SK-N-SH (cell line): Measurements from ENCODE around the gene NFKBIE. TPM values are rescaled to one million over a fixed set of nuclear protein-coding genes. Genes with fewer than 3 reads are reported as not detected.
A peak's percentile ranks its signal among the peaks of the same experiment; 100 is the strongest.

ENCODE experiments used
- CTCF ChIA-PET: fragments of 300-600, 350-600 bp; formaldehyde crosslinking; extraction: SDS; loops from one replicate; lab custom pipeline; 2021; lab: Yijun Ruan, JAX
- POLR2A ChIA-PET: fragments of 350-600 bp; sonication (Branson Sonifier 250); formaldehyde crosslinking; extraction: SDS; loops from one replicate; lab custom pipeline; 2020; ENCODE audit warnings: antibody characterized with exemption, inconsistent platforms; lab: Yijun Ruan, JAX
- DNase-seq: peaks from one replicate; pipeline ENCODE4 v3.0.0; 2012
- H2AFZ ChIP-seq: fragments of 200-600 bp; sonication (generic); 2 replicates; pipeline ENCODE4 v1.8.1; 2016; ENCODE audit warnings: antibody characterized with exemption, mild to moderate bottlenecking, low read depth
- H3F3A ChIP-seq: fragments of 200-600 bp; sonication (generic); replicated peaks from 2 replicates; pipeline ENCODE3; 2016; ENCODE audit warnings: antibody characterized with exemption, mild to moderate bottlenecking; ENCODE audit not compliant: insufficient read depth
- H3K27ac ChIP-seq, 2 experiments: fragments of 200-500 bp in 1 of 2; fragments of 200-600 bp in 1 of 2; sonication (Bioruptor generic) in 1 of 2; sonication (generic), shearing (Covaris generic) in 1 of 2; 2 replicates each; pipeline versions ENCODE4 v1.5.1 to v1.6.1; 2014 to 2016; ENCODE audit warnings: low read depth in 2 of 2, inconsistent platforms in 1 of 2, low read length in 1 of 2, mild to moderate bottlenecking in 1 of 2, mixed read lengths in 1 of 2
- H3K27me3 ChIP-seq: fragments of 200-600 bp; sonication (generic), shearing (Covaris generic); 2 replicates; pipeline ENCODE4 v1.6.1; 2016; ENCODE audit warnings: mixed run types; ENCODE audit not compliant: insufficient read depth
- H3K36me3 ChIP-seq, 2 experiments: fragments of 200-500 bp in 1 of 2; fragments of 200-600 bp in 1 of 2; sonication (Bioruptor generic) in 1 of 2; sonication (generic) in 1 of 2; replicated peaks in 1 of 2; 2 replicates each; pipeline versions ENCODE3 to v1.5.1; 2014 to 2016; ENCODE audit warnings: low read length in 1 of 2, mild to moderate bottlenecking in 1 of 2; ENCODE audit not compliant: insufficient read depth in 2 of 2, control insufficient read depth in 1 of 2
- H3K4me1 ChIP-seq, 2 experiments: fragments of 200-500 bp in 1 of 2; fragments of 200-600 bp in 1 of 2; sonication (Bioruptor generic) in 1 of 2; sonication (generic), shearing (Covaris generic) in 1 of 2; 2 replicates each; pipeline versions ENCODE4 v1.5.1 to v1.6.1; 2014 to 2016; ENCODE audit warnings: low read depth in 1 of 2, low read length in 1 of 2, mixed run types in 1 of 2; ENCODE audit not compliant: insufficient read depth in 2 of 2, control insufficient read depth in 1 of 2
- H3K4me2 ChIP-seq: fragments of 200-600 bp; sonication (generic), shearing (Covaris generic); 2 replicates; pipeline ENCODE4 v1.6.1; 2017; ENCODE audit warnings: mixed run types
- H3K4me3 ChIP-seq, 2 experiments: fragments of 200-500 bp in 1 of 2; fragments of 200-600 bp in 1 of 2; sonication (Bioruptor generic) in 1 of 2; sonication (generic), shearing (Covaris generic) in 1 of 2; 2 replicates each; pipeline versions ENCODE4 v1.5.1 to v1.8.1; 2014 to 2016; ENCODE audit warnings: low read depth in 2 of 2, inconsistent platforms in 1 of 2, low read length in 1 of 2, mild to moderate bottlenecking in 1 of 2, mixed read lengths in 1 of 2, moderate library complexity in 1 of 2
- H3K79me2 ChIP-seq: fragments of 200-600 bp; sonication (generic); 2 replicates; pipeline ENCODE4 v1.8.1; 2017; ENCODE audit warnings: mild to moderate bottlenecking; ENCODE audit not compliant: insufficient read depth
- H3K9ac ChIP-seq: fragments of 200-600 bp; sonication (generic); 2 replicates; pipeline ENCODE4 v1.6.1; 2017; ENCODE audit warnings: mixed run types
- H3K9me2 ChIP-seq: fragments of 200-600 bp; sonication (generic); 2 replicates; pipeline ENCODE4 v1.6.1; 2017; ENCODE audit warnings: mixed run types
- H3K9me3 ChIP-seq: fragments of 200-600 bp; sonication (generic); 2 replicates; pipeline ENCODE4 v1.6.1; 2017; ENCODE audit warnings: mixed run types, mild to moderate bottlenecking, moderate library complexity
- H4K20me1 ChIP-seq: fragments of 200-600 bp; sonication (generic); 2 replicates; pipeline ENCODE4 v1.6.1; 2017; ENCODE audit warnings: mild to moderate bottlenecking, mixed run types; ENCODE audit not compliant: insufficient read depth
- CHD2 ChIP-seq: fragments of 150-350 bp; IDR thresholded peaks from 2 replicates; pipeline ENCODE4 v1.6.1; 2018; ENCODE audit warnings: low read length; ENCODE audit not compliant: partially characterized antibody
- CTCF ChIP-seq: fragments of 200-600 bp; sonication (generic); IDR thresholded peaks from 2 replicates; pipeline ENCODE4 v1.6.1; 2017; ENCODE audit warnings: antibody characterized with exemption, mild to moderate bottlenecking, moderate library complexity
- ELF1 ChIP-seq: IDR thresholded peaks from 2 replicates; pipeline ENCODE4 v1.4.0; 2012
- EP300 ChIP-seq, 2 experiments: IDR thresholded peaks; 2 replicates each; pipeline versions ENCODE4 v1.4.0 to v1.6.1; 2012; ENCODE audit warnings: borderline replicate concordance in 1 of 2, low read depth in 1 of 2, low read length in 1 of 2
- FOXM1 ChIP-seq: IDR thresholded peaks from 2 replicates; pipeline ENCODE4 v1.4.0; 2012; ENCODE audit warnings: low read depth, mild to moderate bottlenecking
- MAX ChIP-seq: IDR thresholded peaks from 2 replicates; pipeline ENCODE4 v1.4.0; 2012; ENCODE audit warnings: low read depth
- MEF2A ChIP-seq: IDR thresholded peaks from 2 replicates; pipeline ENCODE4 v1.4.0; 2012; ENCODE audit warnings: low read depth, borderline replicate concordance
- NFIC ChIP-seq: IDR thresholded peaks from 2 replicates; pipeline ENCODE4 v1.4.0; 2012; ENCODE audit warnings: borderline replicate concordance
- PBX3 ChIP-seq: IDR thresholded peaks from 2 replicates; pipeline ENCODE4; 2012
- POLR2AphosphoS5 ChIP-seq: IDR thresholded peaks from 2 replicates; pipeline ENCODE4 v1.6.1; 2012; ENCODE audit warnings: low read depth, low read length
- RAD21 ChIP-seq: IDR thresholded peaks from 2 replicates; pipeline ENCODE4 v1.6.1; 2012; ENCODE audit warnings: mild to moderate bottlenecking, low read length
- RXRA ChIP-seq: IDR thresholded peaks from 2 replicates; pipeline ENCODE4 v1.4.0; 2012; ENCODE audit warnings: low read depth, mild to moderate bottlenecking, borderline replicate concordance
- SMC3 ChIP-seq: IDR thresholded peaks from 2 replicates; pipeline ENCODE4 v1.6.1; 2012; ENCODE audit warnings: low read depth, low read length, improper control_type of control experiment
- TAF1 ChIP-seq: IDR thresholded peaks from 2 replicates; pipeline ENCODE4 v1.6.1; 2012; ENCODE audit warnings: low read depth, mild to moderate bottlenecking, low read length, moderate library complexity, borderline replicate concordance
- USF1 ChIP-seq: IDR thresholded peaks from 2 replicates; pipeline ENCODE4 v1.4.0; 2012; ENCODE audit warnings: low read depth, borderline replicate concordance
- USF2 ChIP-seq: fragments of 150-350 bp; IDR thresholded peaks from 2 replicates; pipeline ENCODE4 v1.6.1; 2017; ENCODE audit warnings: antibody characterized with exemption, low read length, low read depth, borderline replicate concordance
- ZBTB33 ChIP-seq: IDR thresholded peaks from 2 replicates; pipeline ENCODE4 v1.4.0; 2012; ENCODE audit warnings: low read depth, borderline replicate concordance
- WGBS: methylation state at CpG from one replicate; pipeline ENCODE4 v1.1.6; 2017; ENCODE audit warnings: low lambda C conversion rate; 5-methylcytosine and 5-hydroxymethylcytosine counted together
- polyA plus RNA-seq, 3 experiments: library from polyadenylated mRNA; depleted of rRNA; stranded (reverse); fragments of >200 nt; gene quantifications; 2 replicates each; pipeline ENCODE4 v1.2.3, GENCODE V29; 2012

Gene NFKBIE
- polyA plus RNA-seq, 1 of the 3 experiments (the other 2 are of a cell fraction): 5.8 TPM

- TF ChIP-seq USF2 (no peak), USF1 (no peak), MEF2A (no peak), TAF1 (no peak), CHD2 (no peak), NFIC (no peak), RAD21 (no peak), FOXM1 (no peak)
These were observed 10.6 kb upstream of the NFKBIE start (continued) for GRCh38 chr6:44275749-44276648.

GRCh38 chr6:44275271-44275748, 10.0 kb upstream of the NFKBIE start:
- H3K27ac ChIP-seq: no peak overlapping the region
- no peak overlapping the region for H3K9ac ChIP-seq
- TF ChIP-seq ZBTB33 (no peak), RXRA (no peak), MAX (no peak), SMC3 (no peak), EP300 (IDR thresholded peaks at IDR 0.05; ENCODE audit: borderline replicate concordance in 1 of 2, low read depth in 1 of 2, low read length in 1 of 2) (no peak), ELF1 (no peak), MEF2A (no peak), USF2 (no peak), CTCF (no peak), POLR2AphosphoS5 (no peak), PBX3 (no peak)
- H3K79me2 ChIP-seq: no peaks in the 10 kb centered on the region
- no peak overlapping the region for H3K4me2 ChIP-seq
- no peaks in the 10 kb centered on the region for H3K9me2 ChIP-seq
- no peaks in the 10 kb centered on the region for H4K20me1 ChIP-seq
- 94% methylated on average over 33 of the region's 59 CpGs for WGBS
- CTCF ChIA-PET: no interaction called here
- peaks cover 0 to 12% of the 10 kb centered on the region in 2 experiments; a peak in 1 of 4 replicates for H3K4me1 ChIP-seq
- no peaks in the 10 kb centered on the region for H3K9me3 ChIP-seq
- 0 out of 2 replicates have a peak, but pooled peaks cover 15% of the 10 kb centered on the region for H3K27me3 ChIP-seq
- H3K36me3 ChIP-seq: no peaks in the 10 kb centered on the region
- peak; percentile 16 for DNase-seq
- H3K4me3 ChIP-seq: no peak overlapping the region
- no peak overlapping the region for H2AFZ ChIP-seq
- H3F3A ChIP-seq: no peaks in the 10 kb centered on the region
- POLR2A ChIA-PET: no interaction called here
